ENCODE measurements around the gene ZNF175. TPM values are rescaled to one million over a fixed set of nuclear protein-coding genes. Genes with fewer than 3 reads are reported as not detected.

ZNF175 gene
- total RNA-seq, 1 donor = 7.6 TPM

DNA sequence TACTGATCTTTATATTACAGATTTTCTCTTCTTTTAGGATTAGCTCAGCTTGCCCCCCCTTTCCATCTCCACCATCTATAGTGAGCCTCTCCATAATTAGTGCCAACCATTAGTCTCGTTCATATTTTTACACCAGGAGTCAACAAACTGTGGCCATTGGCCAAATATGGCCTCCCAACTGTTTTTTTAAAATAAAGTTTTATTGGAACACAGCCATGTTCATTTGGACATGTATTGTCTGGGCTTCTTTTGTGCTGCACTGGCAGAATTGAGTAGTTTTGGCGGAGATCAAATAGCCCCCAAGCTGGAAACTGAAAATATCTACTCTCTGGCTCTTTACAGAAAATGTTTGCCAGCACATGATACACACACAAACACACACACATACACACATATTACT, 18.4 kb downstream of the ZNF175 start:
- Histone ChIP-seq H4K20me1 (ENCODE audit: insufficient read depth, low read length) (no peaks in the 10 kb centered on the region), H3K4me3 (ENCODE audit: insufficient read depth, low read length) (no peak overlapping the region), H3K36me3 (ENCODE audit: insufficient read depth, low read length) (peaks cover 39% of the 10 kb centered on the region), H3K79me2 (ENCODE audit: insufficient read depth, low read length) (no peaks in the 10 kb centered on the region), H3K27me3 (ENCODE audit: insufficient read depth, low read length) (no peaks in the 10 kb centered on the region), H3K27ac (ENCODE audit: low read depth, low read length) (no peak overlapping the region), H3K9me3 (ENCODE audit: low read depth, low read length) (peaks cover 30% of the 10 kb centered on the region), H2AFZ (ENCODE audit: low read length) (no peak overlapping the region), H3K4me2 (ENCODE audit: insufficient read depth, low read length) (no peak overlapping the region), H3K4me1 (ENCODE audit: insufficient read depth, low read length) (no peaks in the 10 kb centered on the region)
- DNase-seq (ENCODE audit: insufficient read length, low spot score, missing footprints) = no peak
- TF ChIP-seq, protein P1, sequence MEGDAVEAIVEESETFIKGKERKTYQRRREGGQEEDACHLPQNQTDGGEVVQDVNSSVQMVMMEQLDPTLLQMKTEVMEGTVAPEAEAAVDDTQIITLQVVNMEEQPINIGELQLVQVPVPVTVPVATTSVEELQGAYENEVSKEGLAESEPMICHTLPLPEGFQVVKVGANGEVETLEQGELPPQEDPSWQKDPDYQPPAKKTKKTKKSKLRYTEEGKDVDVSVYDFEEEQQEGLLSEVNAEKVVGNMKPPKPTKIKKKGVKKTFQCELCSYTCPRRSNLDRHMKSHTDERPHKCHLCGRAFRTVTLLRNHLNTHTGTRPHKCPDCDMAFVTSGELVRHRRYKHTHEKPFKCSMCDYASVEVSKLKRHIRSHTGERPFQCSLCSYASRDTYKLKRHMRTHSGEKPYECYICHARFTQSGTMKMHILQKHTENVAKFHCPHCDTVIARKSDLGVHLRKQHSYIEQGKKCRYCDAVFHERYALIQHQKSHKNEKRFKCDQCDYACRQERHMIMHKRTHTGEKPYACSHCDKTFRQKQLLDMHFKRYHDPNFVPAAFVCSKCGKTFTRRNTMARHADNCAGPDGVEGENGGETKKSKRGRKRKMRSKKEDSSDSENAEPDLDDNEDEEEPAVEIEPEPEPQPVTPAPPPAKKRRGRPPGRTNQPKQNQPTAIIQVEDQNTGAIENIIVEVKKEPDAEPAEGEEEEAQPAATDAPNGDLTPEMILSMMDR (IDR thresholded peaks at IDR 0.05; ENCODE audit: extremely low read depth, low read depth, low read length) = no peak

DNA sequence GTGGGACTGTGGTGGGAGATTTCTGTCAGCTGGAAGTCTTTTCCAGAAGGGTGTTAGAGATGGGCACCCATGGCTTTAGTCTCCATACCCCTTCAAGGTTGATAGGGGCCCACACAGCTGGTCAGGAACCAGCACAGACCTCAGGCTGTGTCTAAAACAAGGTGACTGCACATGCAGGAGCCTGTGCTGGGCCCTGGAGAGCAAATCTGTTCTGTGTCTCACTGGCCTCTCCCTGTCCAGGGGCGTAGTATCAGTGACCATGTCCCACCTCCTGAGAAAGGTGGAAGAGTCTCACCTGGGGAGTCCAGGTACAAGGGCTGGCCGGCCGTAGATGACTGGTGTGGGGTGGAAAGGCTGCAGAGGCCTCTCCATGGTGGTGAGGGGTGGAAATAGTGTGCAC, 19.4 kb downstream of the ZNF175 start:
- H4K20me1 ChIP-seq (ENCODE audit: insufficient read depth, low read length) = no peaks in the 10 kb centered on the region
- no peak overlapping the region for H3K4me2 ChIP-seq (ENCODE audit: insufficient read depth, low read length)
- H3K27ac ChIP-seq (ENCODE audit: low read depth, low read length) = no peak overlapping the region
- no peak overlapping the region for H3K4me3 ChIP-seq (ENCODE audit: insufficient read depth, low read length)
- H3K27me3 ChIP-seq (ENCODE audit: insufficient read depth, low read length) = no peaks in the 10 kb centered on the region
- TF ChIP-seq, protein P1 (IDR thresholded peaks at IDR 0.05; ENCODE audit: extremely low read depth, low read depth, low read length) = no peak
- H3K79me2 ChIP-seq (ENCODE audit: insufficient read depth, low read length) = no peaks in the 10 kb centered on the region
- peaks cover 31% of the 10 kb centered on the region for H3K36me3 ChIP-seq (ENCODE audit: insufficient read depth, low read length)
- H3K9me3 ChIP-seq (ENCODE audit: low read depth, low read length) = peaks cover 27% of the 10 kb centered on the region
- H2AFZ ChIP-seq (ENCODE audit: low read length) = no peak overlapping the region
- DNase-seq (ENCODE audit: insufficient read length, low spot score, missing footprints) = no peak
- no peaks in the 10 kb centered on the region for H3K4me1 ChIP-seq (ENCODE audit: insufficient read depth, low read length)

DNA sequence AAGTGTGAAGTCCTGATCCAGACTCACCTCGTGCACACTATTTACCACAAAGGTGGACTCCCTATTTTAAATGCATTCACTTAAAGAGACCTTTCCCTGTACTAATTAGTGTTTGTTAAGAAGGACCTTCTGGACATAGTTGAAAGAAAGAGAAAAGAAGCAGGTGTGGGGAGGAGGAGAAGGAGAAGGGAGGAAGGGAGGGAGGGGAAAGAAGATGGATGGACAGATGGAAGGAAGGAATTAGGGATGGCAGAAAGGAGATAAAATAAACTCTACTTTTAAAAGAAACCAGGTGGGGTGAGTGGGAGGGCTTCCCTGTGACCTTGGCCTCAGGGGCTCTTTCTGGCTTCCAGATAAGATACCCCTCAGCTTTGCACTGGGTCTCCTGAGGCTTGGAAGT, 21.4 kb downstream of the ZNF175 start:
- Histone ChIP-seq H3K27me3 (ENCODE audit: insufficient read depth, low read length) (no peaks in the 10 kb centered on the region), H3K4me3 (ENCODE audit: insufficient read depth, low read length) (no peak overlapping the region), H3K27ac (ENCODE audit: low read depth, low read length) (no peak overlapping the region), H4K20me1 (ENCODE audit: insufficient read depth, low read length) (no peaks in the 10 kb centered on the region), H3K36me3 (ENCODE audit: insufficient read depth, low read length) (peaks cover 10% of the 10 kb centered on the region), H3K9me3 (ENCODE audit: low read depth, low read length) (peaks cover 8% of the 10 kb centered on the region), H2AFZ (ENCODE audit: low read length) (no peak overlapping the region), H3K79me2 (ENCODE audit: insufficient read depth, low read length) (no peaks in the 10 kb centered on the region), H3K4me2 (ENCODE audit: insufficient read depth, low read length) (no peak overlapping the region), H3K4me1 (ENCODE audit: insufficient read depth, low read length) (no peaks in the 10 kb centered on the region)
- no peak for DNase-seq (ENCODE audit: insufficient read length, low spot score, missing footprints)
- TF ChIP-seq, protein P1 (IDR thresholded peaks at IDR 0.05; ENCODE audit: extremely low read depth, low read depth, low read length) = no peak

DNA sequence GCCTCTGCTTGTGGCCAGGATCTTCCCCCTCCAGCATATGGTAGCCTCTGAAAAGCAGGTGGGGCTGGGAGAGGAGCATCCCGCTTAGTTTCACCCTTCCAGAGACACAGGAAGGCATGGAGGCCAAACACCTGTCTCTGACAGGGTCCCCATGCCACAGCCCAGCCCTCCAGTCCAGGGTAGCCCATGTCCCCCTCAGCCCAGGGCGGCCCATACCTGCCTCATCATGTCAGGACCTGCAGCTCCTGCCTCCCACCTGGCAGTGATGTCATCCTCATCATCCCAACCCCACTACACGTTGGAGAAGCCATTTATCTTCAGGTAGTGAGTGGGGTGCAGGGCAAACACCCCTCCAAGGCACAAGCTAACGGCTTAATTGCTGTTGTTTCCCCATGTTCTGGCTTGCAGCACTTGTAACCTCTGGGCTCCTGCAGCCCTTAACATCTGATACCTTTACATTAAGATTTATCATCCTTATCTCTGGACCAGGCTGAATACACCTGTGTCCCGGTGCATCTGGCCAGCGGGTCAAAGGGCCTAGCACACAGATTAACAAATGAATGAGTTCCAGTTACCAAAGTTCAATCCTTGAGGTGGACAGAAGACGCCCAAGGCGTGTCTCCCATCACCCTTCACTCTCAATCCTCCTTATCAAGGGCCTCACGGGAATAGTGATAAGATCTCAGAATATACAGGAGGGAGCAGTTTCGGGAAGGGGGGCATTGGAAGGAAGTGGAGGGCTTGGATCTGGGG, 22.2 kb downstream of the ZNF175 start:
- Histone ChIP-seq H3K4me2 (ENCODE audit: insufficient read depth, low read length) (peak overlapping the region; percentile 79), H3K27me3 (ENCODE audit: insufficient read depth, low read length) (no peaks in the 10 kb centered on the region), H3K36me3 (ENCODE audit: insufficient read depth, low read length) (peaks cover 2% of the 10 kb centered on the region), H2AFZ (ENCODE audit: low read length) (peak overlapping the region; percentile 65), H3K27ac (ENCODE audit: low read depth, low read length) (no peak overlapping the region), H3K79me2 (ENCODE audit: insufficient read depth, low read length) (no peaks in the 10 kb centered on the region), H3K4me3 (ENCODE audit: insufficient read depth, low read length) (peak overlapping the region; percentile 77), H4K20me1 (ENCODE audit: insufficient read depth, low read length) (no peaks in the 10 kb centered on the region), H3K9me3 (ENCODE audit: low read depth, low read length) (peaks cover under 1% of the 10 kb centered on the region), H3K4me1 (ENCODE audit: insufficient read depth, low read length) (no peaks in the 10 kb centered on the region)
- TF ChIP-seq, protein P1 (IDR thresholded peaks at IDR 0.05; ENCODE audit: extremely low read depth, low read depth, low read length) = no peak
- DNase-seq (ENCODE audit: insufficient read length, low spot score, missing footprints) = no peak

Measured in osteoblast (primary cell).